Sigmoid colon (tissue), 4 donors: Measurements from ENCODE around the gene DYNC1I1.

Source experiments
- POLR2AphosphoS5 ChIP-seq, 4 donors: sonication (generic); formaldehyde crosslinking; IDR thresholded peaks; one replicate each; pipeline ENCODE4 v1.6.1; 2017; ENCODE audit warnings: antibody characterized with exemption in 4 of 4
- TF ChIP-seq, protein P1 (sequence below), 4 experiments: fragments of 450-650 bp in 3 of 4; fragments of 200-600 bp in 1 of 4; IDR thresholded peaks; one replicate each; pipeline ENCODE4 v1.5.1; 2016 to 2019; ENCODE audit warnings: antibody characterized with exemption in 4 of 4, mild to moderate bottlenecking in 3 of 4, moderate library complexity in 2 of 4

GRCh38 chr7:95861041-95861440 lies 88.7 kb downstream of the DYNC1I1 start:
- TF ChIP-seq, protein P1, sequence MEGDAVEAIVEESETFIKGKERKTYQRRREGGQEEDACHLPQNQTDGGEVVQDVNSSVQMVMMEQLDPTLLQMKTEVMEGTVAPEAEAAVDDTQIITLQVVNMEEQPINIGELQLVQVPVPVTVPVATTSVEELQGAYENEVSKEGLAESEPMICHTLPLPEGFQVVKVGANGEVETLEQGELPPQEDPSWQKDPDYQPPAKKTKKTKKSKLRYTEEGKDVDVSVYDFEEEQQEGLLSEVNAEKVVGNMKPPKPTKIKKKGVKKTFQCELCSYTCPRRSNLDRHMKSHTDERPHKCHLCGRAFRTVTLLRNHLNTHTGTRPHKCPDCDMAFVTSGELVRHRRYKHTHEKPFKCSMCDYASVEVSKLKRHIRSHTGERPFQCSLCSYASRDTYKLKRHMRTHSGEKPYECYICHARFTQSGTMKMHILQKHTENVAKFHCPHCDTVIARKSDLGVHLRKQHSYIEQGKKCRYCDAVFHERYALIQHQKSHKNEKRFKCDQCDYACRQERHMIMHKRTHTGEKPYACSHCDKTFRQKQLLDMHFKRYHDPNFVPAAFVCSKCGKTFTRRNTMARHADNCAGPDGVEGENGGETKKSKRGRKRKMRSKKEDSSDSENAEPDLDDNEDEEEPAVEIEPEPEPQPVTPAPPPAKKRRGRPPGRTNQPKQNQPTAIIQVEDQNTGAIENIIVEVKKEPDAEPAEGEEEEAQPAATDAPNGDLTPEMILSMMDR (IDR thresholded peaks at IDR 0.05) = no peak
- no peak for TF ChIP-seq POLR2AphosphoS5 (IDR thresholded peaks at IDR 0.05)
